AML-193 (cell line): Measurements from ENCODE around the gene STXBP1.
"Not testable (repeated sequence)": the region's sequence is repeated elsewhere in the genome, so short reads cannot be mapped to it uniquely, and the experiment has no call there.

Experiments used
- DNase-seq, 2 experiments: peaks; one replicate each; lab custom pipeline; 2025; lab: John Stamatoyannopoulos, UW

Gene STXBP1

DNA sequence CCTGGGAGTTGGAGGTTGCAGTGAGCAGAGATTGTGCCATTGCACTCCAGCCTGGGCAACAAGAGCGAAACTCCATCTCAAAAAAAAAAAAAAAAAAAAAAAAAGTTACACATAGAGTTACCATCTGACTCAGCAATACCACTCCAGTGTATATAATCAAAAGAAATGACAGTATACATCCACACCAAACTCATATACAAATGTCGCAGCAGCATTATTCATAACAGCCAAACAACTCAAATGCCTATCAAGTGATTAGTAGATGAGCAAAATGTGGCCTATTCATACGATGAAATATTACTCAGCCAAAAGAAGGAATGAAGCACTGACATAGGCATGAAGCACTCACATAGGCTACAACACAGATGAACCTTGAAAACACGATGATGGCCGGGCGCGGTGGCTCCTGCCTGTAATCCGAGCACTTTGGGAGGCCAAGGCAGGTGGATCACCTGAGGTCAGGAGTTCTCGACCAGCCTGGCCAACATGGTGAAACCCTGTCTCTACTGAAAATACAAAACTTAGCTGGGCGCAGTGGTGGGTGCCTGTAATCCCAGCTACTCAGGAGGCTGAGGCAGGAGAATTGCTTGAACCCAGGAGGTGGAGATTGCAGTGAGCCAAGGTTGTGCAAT, 9.4 kb downstream of the STXBP1 start:
- not testable (repeated sequence) for DNase-seq

DNA sequence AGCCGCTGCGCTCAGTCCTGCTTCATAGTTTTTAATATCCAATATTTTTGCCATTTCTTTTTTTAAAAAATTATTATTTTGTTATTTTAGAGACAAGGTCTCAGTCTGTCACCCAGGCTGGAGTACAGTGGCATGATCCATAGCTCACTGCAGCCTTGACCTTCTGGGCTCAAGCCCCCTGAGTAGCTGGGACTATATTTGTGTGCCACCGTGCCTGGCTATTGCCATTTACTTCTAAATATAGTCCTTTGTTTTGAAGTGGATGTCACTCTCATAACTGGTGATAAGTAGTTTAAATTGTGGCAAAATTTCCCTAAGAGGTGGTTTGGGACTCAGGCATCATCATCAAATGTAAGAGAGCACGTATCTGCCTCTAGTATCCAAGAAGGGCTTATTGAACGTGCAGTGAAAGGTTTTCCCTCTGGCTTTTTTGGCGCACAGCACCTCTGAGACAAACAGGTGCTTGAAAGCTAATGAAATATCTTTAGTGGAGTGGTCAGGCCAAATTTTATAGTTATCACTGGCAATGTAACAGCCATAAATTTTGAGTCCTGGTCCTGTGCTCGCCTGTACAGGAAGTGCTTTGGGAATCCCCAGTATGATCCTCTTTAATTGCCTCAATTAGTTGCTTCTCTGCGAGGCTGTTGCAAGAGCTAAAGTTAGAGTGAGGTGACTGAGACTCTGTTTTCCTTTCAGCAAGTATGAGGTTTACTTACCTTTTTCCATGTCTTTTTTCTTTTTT, 14.8 kb downstream of the STXBP1 start:
- no peak for DNase-seq

DNA sequence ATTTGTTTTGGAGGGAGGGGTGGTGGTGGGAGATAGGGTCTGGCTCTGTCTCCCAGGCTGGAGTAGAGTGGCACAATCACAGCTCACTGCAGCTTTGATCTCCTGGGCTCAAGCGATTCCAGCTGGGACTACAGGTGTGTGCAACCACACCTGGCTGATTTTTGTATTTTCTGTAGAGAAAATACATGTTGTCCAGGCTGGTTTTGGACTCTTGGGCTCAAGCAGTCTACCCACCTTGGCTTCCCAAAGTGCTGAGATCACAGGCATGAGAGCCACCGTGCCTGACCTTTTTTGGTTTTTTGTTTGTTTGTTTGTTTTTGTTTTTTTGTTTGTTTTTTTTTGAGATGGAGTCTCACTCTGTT, 15.4 kb downstream of the STXBP1 start:
- no peak for DNase-seq

DNA sequence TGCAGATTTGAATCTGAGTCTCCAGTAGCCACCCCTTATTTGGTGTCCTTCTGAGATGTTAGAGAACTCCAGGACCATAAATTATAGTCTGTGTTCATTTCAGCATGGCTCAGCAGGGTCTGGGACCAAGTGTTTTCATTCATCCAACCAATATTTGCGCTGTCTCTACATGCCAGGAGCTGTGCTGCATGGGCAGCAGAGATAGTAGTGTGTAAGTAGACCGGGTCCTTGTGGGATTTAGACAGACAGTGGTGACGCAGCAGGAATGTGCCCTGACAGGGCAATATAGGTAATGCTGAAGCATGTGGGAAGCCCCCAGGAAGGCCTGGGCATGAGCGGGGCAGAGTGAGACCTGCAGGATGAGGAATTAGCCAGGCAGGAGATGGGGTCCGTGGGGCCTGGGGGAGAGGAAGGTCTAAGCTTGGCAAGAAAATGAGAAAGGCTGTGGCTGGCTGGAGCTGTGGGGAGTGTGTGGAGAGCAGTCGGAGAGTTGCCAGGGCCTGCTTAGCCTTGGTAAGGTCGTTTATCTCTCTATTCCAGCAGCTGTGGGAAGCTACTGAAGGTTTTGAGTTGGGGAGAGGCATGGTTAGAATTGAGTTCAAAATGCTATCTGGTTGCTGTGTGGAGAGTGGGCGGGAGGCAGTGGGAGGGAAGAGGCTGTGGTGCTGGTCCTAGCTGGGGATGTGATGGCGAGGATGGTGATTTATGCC, 16.8 kb downstream of the STXBP1 start:
- no peak for DNase-seq

DNA sequence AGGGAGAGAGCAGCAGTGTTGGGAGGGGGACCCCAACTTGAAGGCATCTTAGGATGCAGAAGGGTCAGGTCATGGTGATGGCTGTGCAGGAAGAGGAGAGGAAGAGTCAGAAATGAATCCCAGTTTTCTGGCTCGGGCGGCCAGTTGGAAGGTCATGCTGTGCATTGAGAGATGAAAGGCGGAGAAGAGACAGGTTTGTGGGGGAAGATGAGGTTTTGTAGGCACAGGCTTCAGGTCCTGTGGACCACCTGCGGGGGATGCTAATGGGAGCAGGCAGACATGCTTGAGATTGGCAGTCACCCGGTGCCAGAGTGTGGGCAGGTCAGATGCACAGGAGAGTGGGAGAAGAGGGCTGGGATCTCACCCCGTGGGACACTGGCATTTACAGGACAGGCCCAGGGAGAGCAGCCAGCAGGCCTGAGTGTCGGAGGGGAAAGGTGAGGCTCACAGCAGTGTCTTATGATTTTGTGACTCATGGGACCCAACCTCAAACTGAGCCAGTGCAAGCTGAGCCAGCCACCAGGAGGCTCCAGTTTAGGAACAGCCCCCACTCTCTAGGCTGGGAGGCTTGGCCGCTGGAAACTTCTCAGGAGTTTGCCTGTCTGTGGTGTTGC, 17.5 kb downstream of the STXBP1 start:
- no peak for DNase-seq

DNA sequence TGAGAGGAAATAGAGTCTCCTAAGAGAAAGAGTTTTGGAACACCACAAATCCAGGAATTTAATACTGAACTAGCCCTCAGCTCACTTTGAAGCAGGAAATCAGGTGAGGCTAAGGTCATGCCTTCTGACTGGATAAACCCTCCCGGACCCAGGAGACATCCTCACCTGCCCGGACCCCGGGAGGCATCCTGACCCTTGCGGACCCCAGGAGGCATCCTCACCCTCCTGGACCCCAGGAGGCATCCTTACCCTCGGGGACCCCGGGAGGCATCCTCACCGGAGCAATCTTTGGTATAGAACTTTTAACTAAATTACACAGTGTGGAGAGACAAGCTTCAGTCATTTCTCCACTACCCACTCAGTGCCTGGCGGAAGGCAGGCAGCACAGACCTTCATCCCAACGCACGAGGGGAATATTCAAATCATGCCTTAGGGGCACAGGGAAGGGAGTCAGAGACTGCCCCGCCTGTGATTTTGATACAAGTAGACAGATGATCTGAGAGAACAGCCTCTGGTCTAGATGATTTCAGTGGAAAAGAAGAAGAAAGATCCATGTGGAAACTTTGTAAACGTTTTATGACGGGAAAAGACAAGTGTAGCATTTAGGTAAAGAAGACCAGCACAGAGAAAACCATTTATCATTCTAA, 21.3 kb downstream of the STXBP1 start:
- no peak for DNase-seq

DNA sequence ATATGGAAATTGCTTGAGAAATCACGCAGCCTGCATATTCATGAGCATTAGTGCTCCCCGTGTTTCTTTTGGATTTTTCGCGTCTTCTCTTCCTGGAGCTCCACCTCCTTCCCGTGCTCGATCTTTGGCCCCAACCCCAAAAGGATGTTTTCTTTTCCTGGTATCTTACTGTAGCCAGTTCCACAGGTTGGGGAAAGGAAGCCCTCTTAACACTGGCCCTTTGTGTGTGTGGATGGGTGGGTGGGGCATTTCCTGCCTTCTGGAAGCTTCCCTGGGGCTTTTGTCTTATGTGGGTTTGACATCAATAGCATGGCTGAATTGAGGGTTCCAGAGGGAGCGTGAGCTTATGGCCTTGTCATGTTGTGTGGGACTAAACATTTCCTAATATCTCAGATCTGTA, 21.9 kb downstream of the STXBP1 start:
- DNase-seq: no peak

DNA sequence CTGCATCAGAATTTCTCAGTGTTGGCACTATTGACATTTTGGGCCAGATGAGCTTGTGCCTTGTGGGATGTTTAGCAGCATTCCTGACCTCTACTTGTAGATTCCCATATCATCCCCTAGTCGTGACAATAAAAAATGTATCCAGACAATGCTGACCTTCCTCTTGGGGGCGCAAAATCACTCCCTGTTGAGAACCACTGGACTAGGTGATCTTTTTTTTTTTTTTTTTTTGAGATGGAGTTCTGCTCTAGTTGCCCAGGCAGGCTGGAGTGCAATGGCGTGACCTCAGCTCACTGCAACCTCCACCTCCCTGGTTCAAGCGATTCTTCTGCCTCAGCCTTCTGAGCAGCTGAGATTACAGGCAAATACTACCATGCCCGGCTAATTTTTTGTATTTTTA, 22.6 kb downstream of the STXBP1 start:
- DNase-seq: peak in 1 of 2 experiments; percentile 6

DNA sequence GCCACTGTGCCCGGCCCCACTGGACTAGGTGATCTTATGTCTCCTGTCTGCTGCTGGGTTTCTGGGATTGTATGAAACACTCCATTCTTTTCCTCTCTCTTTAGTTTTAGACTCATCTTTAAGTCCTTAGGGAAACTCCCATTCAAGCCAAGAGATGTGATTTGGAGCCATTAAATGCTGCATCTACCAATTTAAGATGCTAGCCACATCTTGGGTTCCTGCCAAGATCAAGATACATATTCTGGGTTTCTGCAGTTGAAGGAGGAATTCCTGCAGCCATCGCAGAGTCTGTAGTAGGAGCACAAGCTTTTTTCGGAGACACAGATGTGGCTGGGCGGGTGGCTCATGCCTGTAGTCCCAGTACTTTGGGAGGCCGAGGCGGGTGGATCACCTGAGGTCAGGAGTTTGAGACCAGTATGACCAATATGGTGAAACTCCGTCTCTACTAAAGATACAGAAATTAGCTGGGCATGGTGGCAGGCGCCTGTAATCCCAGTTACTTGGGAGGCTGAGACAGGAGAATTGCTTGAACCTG, 23.2 kb downstream of the STXBP1 start:
- no peak for DNase-seq

DNA sequence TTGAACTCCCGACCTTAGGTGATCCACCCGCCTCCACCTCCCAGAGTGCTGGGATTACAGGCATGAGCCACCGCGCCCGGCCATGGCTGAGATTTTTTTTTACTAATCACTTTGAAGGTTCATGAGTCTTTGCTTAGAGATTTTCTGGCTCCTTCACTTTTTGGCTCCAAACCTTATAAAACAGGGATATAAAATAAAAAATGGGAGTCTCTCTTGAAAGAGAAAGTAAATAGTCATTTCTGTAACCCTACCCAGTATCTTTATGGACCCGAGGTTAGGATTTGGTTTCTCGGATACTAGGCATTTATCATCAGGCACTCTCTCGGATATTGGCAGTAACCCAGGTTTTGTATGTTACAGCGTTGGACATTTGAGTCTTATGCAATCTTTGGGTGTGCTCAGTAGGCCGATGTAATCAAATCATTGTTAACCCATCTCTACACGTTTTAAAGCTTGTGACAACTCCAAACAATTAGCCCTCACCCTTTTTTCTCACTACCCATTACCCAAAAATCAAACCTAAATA, 25.3 kb downstream of the STXBP1 start:
- no peak for DNase-seq

DNA sequence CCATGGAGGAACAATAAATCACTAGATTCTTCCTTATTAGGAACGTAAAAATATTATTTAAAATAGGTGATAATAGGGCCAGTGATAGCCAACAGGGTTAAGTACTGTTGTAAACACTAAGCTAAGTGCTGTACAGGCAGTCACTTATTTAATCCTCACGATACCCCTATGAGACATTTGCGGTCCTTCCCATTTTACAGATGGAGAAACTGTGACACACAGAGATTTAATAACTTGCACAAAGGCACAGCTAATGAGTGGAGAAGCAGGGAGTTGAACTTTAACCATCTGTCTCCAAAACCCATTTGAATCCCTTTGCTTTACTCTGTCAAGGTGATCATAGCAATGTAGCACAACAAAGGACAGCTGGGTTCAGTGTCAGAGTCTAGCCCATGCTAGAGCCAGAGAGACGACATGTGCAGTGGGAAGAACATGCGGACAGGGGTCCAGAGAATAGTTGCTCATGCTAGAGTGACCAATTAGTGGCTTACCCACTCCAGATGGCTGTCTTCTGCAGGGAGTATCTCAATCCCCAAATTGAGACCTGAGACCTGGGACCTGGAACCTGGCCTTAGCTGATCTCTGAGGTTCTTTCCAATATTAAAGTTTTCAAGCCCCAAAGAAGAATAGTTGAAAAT, 28.9 kb downstream of the STXBP1 start:
- no peak for DNase-seq

DNA sequence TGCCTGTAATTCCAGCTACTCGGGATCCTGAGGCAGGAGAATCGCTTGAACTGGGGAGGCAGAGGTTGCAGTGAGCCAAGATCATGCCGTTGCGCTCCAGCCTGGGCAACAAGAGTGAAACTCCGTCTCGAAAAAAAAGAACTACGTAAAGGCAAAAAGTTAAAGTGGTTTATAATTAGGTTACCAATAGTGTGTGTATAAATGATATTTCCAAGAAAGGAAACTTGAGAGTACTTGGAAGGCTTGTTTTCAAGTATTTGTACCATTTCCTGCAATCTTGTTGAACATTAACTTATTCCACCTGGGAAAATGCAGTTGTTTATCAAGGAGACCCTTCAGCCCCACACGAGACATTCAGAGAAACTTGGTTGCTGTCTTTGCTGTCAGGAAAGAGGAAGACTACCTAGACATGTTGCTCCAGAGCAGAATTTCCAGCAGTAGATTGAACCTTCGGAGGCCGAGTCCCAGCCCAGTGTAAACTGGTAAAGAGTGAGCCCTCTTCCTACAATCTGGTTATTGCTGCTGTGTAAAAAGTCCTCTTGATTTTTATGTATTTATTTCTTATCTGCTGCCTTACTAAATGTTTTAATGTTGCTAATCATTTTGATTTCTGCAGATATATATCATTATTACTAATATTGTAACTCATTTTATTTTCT, 30.1 kb downstream of the STXBP1 start:
- no peak for DNase-seq

DNA sequence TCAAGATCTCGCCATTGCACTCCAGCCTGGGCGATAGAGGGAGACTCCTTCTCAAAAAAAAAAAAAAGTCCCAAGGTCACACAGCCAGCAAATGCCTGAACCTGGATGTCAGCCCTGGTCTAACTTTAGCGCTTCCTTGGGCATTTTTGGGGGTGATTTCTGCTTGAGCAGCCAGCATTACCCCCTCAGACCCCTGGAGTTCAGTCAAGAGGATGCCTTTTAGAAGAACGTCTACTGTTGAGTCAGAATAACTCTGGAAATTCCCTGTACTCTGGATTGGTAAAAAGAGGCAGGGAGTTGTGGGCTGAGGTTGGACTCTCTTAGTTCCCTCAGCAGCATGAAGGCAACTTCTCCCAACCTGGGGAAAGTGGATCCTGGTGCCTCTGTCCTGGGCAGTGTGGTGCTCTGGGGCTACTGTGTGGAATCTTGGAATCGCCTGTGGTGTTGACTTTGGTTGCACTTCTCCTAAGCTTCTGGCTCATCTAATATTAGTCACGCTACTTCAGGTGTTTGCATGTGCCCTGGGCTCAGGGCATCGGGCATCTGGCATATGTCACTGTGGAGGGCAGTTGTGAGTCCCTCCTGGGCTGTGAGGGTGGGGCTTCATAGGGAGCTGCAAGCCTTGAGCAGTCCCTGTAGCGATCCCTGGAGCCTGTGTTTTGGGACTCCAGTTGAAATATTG, 32.2 kb downstream of the STXBP1 start:
- DNase-seq: no peak

DNA sequence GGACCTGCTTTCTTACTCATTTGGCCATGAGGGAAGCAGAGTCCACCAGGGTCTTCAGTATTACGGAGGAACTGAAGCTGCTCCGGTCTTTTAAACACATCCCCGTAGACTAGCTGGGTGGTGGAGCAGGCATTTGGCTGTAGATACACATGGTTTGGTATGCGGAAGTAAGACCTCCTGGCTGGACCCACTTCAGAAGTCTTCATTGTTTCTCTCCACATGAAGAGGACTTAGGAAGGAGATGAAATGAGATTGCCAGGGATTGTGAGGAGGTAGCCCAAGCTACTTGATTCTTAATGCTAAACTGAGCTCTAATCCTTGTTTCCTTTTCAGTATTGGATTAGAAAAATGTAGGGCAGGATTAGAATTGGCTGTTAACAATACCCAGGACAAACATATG, 32.9 kb downstream of the STXBP1 start:
- DNase-seq: no peak

DNA sequence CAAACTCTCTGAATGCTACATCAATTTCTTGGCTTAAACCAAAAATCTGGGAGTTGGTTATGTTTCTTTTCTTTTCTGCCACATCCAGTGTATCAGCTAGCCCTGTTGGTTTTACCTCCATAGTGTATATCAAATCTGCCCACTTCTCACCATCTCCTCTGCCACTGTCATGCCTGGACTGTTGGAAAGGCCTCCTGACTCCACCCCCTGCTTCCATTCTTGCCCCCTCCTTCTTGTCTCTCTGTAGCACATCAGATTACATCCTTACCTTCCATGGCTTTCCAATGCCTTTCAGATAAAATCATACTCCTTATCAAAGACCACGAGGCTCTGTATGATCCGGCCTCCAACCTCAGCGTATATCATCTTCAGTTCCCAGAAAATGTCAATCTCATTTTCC, 35.4 kb downstream of the STXBP1 start:
- no peak for DNase-seq

DNA sequence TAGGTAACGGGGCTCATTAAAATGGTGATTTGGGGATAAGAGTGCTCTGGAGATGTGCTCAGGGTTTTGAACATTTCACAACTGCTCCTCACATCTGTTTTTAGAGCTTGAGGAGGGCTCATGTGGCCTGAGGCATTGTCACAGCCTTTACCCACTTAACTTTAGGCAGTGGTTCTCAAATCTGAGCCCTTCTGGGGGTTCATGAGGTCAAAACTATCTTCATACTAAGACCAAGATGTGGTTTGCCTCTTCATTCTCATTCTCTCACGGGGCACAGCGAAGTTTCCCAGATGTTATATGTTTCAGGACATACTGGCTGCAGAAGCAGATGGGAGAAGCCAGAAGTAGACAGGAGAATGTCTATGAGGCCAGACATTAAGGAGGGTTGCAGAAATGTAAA, 38.4 kb downstream of the STXBP1 start:
- no peak for DNase-seq

DNA sequence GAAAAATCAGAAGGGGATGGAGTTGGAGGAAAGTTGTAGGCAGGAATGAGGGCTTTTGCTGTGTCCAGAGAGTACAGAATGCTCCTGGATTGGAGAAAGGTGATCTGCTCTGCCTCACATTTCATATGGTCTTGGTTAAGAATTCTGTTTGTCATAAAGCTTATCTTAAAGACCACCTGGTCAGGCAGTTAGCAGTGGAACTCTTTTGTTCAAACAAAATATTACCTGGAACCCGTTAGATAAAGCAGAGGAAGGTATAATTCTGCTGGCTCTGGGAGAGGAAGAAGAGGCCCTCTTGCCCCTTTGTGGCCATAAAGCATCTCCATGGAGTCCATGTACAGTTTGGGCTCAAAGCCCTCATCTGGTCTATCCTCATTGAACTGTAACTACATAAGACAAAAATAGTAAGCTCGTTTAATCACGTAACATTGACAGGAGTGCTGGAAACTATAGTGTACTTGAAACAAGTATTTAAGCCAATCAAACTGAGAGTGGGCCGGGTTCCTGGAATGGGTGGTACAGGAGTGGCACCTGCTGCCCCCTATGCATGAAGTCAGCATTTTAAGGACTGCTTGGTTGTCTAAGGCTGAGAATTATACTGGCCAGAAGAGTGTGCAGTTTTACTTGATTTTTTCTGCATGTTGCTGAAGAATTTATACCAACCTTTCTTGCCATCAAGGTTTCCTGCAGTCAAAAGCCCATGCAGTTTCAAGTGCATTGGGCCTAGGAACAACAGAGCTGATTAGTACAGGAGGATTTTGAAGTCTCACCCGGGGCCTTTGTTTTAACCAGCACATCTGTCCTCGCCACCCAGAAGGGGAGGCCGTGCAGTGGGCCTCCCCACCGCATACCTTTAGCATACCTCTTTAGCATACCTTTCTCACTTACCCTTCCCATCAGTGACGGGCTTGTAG, 39.9 kb downstream of the STXBP1 start:
- no peak for DNase-seq

DNA sequence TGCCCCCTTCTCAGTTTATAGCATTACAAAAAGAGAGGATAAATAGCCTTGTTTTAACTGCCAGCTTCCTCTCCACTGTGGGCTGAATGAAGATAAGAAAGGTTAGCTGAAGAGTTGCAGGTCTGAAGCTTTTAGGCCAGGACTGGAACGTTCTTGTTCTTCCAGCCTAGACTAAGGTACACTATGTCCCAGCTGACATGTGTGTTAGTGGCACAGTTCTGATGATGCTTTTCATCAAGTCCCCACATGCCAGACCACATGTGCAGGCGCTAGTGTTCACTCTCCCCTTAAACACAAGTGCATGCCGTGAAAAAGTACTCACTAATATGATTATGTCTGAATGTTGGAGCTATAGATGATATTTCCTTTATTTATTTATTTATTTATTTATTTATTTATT, 40.7 kb downstream of the STXBP1 start:
- no peak for DNase-seq

DNA sequence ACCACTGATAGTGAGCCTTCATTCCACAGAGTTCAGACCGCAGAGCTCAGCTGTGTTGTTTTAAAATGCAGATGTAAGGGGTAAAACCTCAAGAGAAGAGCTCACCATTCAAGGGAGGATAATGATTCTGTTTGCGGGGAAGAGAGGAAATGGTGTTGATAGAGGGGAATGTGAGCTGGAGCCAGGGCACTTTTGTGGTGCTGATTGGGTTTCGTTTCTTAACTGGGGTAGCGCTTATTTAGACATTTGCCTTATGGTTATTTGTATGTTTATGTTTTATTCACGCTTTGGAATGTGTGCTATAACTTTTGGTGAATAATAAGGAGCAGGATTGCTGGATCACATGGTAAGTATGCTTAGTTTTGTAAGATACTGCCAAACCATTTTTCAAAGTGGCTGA, 42.5 kb downstream of the STXBP1 start:
- DNase-seq: no peak
